ENCODE data around the gene PCOLCE2.

PCOLCE2 gene

GRCh38 chr3:142894493-142894892, 5.6 kb upstream of the PCOLCE2 start:
- TF ChIP-seq, protein P1, sequence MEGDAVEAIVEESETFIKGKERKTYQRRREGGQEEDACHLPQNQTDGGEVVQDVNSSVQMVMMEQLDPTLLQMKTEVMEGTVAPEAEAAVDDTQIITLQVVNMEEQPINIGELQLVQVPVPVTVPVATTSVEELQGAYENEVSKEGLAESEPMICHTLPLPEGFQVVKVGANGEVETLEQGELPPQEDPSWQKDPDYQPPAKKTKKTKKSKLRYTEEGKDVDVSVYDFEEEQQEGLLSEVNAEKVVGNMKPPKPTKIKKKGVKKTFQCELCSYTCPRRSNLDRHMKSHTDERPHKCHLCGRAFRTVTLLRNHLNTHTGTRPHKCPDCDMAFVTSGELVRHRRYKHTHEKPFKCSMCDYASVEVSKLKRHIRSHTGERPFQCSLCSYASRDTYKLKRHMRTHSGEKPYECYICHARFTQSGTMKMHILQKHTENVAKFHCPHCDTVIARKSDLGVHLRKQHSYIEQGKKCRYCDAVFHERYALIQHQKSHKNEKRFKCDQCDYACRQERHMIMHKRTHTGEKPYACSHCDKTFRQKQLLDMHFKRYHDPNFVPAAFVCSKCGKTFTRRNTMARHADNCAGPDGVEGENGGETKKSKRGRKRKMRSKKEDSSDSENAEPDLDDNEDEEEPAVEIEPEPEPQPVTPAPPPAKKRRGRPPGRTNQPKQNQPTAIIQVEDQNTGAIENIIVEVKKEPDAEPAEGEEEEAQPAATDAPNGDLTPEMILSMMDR (conservative IDR thresholded peaks at IDR 0.05; ENCODE audit: low read depth, low read length): no peak
- H3K4me3 ChIP-seq (ENCODE audit: low read depth, low read length): no peak overlapping the region
- no peak for DNase-seq (ENCODE audit: low read depth)

GRCh38 chr3:142892714-142893113, 3.8 kb upstream of the PCOLCE2 start:
- H3K4me3 ChIP-seq (ENCODE audit: low read depth, low read length): no peak overlapping the region
- TF ChIP-seq, protein P1 (conservative IDR thresholded peaks at IDR 0.05; ENCODE audit: low read depth, low read length): no peak
- no peak for DNase-seq (ENCODE audit: low read depth)

GRCh38 chr3:142890592-142890991, 1.7 kb upstream of the PCOLCE2 start:
- TF ChIP-seq, protein P1 (conservative IDR thresholded peaks at IDR 0.05; ENCODE audit: low read depth, low read length): no peak
- H3K4me3 ChIP-seq (ENCODE audit: low read depth, low read length): no peak overlapping the region
- no peak for DNase-seq (ENCODE audit: low read depth)

DNA sequence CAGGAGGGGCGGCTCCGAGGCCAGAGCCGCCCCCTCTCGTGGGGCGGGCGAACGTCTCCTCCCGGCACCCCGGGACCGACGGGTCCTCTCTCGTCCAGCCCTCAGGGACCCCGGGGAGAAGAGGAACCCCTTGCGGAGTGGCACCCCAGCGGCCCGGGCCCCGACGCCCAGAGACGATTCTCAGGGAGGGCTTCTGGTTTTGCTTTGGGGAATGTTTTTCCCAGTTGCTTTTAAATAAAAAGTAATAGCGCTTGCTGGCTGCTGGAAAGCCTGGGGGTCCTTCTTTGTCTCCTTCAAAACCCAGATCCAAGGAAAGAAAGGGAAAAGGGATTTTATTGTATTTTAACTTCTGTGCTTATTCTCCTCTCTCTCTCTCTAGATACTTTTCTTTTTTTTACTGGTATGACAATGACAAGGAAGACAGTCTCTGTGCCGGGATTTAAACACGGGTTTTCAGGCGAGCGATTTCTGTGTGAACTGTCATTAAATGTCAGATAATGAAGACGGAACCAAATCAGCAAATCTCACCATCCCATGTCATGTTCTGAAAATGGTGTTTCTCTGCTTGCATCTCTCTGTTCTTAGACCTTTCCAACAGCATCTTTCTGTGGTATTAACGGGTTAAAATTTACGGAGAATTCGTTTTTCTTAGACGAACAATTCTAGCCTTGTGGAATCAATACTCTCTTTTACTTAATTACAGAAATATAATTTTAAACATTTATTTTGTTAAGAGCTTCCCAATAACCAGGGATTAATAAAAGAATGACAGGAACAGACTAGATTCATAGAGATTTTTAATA, 530 bp upstream of the PCOLCE2 start:
- TF ChIP-seq, protein P1 (conservative IDR thresholded peaks at IDR 0.05; ENCODE audit: low read depth, low read length): no peak
- H3K4me3 ChIP-seq (ENCODE audit: low read depth, low read length): peak overlapping the region; percentile 60
- no peak for DNase-seq (ENCODE audit: low read depth)

DNA sequence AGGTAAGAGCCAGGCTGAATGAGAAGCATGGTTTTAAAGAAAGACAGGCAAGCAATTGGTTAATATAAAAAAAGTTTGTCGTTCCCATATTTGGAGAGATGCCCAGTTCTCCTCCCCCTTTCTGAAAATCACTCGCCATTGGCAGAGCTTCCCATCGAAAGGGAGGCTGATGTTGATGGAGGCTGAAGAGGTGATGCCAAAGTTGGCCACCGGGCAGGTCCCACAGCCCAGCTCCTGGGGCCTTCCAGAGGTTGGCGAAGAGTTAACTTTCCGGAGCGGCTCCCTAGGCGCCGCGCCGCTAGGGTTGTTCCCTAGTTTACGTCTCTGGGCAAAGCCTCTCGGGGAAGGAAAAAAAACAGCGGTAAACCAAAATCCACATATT, 793 bp downstream of the PCOLCE2 start:
- H3K4me3 ChIP-seq (ENCODE audit: low read depth, low read length): peak overlapping the region; percentile 60
- TF ChIP-seq, protein P1 (conservative IDR thresholded peaks at IDR 0.05; ENCODE audit: low read depth, low read length): no peak
- DNase-seq (ENCODE audit: low read depth): peak; percentile 48

GRCh38 chr3:142886940-142887339, 1.9 kb downstream of the PCOLCE2 start:
- TF ChIP-seq, protein P1 (conservative IDR thresholded peaks at IDR 0.05; ENCODE audit: low read depth, low read length): no peak
- no peak overlapping the region for H3K4me3 ChIP-seq (ENCODE audit: low read depth, low read length)
- peak; percentile 66 for DNase-seq (ENCODE audit: low read depth)

GRCh38 chr3:142886021-142886420, 2.9 kb downstream of the PCOLCE2 start:
- H3K4me3 ChIP-seq (ENCODE audit: low read depth, low read length): no peak overlapping the region
- no peak for DNase-seq (ENCODE audit: low read depth)
- TF ChIP-seq, protein P1 (conservative IDR thresholded peaks at IDR 0.05; ENCODE audit: low read depth, low read length): no peak

Data from choroid plexus epithelial cell (primary cell).